NB4 (cell line): ENCODE measurements around the gene NXPH1.

Experiments used
- DNase-seq: peaks from one replicate; pipeline ENCODE4 v3.0.0; 2010; ENCODE audit warnings: low read depth
- H3K4me3 ChIP-seq: one replicate; pipeline ENCODE4 v1.5.1; 2011; ENCODE audit warnings: mild to moderate bottlenecking, low read depth, low read length, moderate library complexity
- MYC ChIP-seq: IDR thresholded peaks from 2 replicates; pipeline ENCODE4 v1.6.1; 2011; ENCODE audit warnings: low read depth, low read length
- POLR2A ChIP-seq: IDR thresholded peaks from 2 replicates; pipeline ENCODE4 v1.6.1; 2011; ENCODE audit warnings: mild to moderate bottlenecking; ENCODE audit not compliant: insufficient read length; ENCODE audit errors: extremely low read depth
- TF ChIP-seq, protein P1 (sequence below): IDR thresholded peaks from one replicate; pipeline ENCODE4 v1.5.1; 2012; ENCODE audit warnings: low read depth, low read length
- TF ChIP-seq, protein P2 (sequence below): IDR thresholded peaks from 2 replicates; pipeline ENCODE4 v1.6.1; 2011; ENCODE audit warnings: low read depth, low read length

The NXPH1 gene

GRCh38 chr7:8613191-8613590 is 179.8 kb downstream of the NXPH1 start:
- TF ChIP-seq, protein P1, sequence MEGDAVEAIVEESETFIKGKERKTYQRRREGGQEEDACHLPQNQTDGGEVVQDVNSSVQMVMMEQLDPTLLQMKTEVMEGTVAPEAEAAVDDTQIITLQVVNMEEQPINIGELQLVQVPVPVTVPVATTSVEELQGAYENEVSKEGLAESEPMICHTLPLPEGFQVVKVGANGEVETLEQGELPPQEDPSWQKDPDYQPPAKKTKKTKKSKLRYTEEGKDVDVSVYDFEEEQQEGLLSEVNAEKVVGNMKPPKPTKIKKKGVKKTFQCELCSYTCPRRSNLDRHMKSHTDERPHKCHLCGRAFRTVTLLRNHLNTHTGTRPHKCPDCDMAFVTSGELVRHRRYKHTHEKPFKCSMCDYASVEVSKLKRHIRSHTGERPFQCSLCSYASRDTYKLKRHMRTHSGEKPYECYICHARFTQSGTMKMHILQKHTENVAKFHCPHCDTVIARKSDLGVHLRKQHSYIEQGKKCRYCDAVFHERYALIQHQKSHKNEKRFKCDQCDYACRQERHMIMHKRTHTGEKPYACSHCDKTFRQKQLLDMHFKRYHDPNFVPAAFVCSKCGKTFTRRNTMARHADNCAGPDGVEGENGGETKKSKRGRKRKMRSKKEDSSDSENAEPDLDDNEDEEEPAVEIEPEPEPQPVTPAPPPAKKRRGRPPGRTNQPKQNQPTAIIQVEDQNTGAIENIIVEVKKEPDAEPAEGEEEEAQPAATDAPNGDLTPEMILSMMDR, result no peak
- TF ChIP-seq, protein P2, sequence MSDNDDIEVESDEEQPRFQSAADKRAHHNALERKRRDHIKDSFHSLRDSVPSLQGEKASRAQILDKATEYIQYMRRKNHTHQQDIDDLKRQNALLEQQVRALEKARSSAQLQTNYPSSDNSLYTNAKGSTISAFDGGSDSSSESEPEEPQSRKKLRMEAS, result no peak
- no peak for TF ChIP-seq MYC
- TF ChIP-seq POLR2A, result no peak
- no peak for DNase-seq
- H3K4me3 ChIP-seq, result no peak overlapping the region

GRCh38 chr7:8615019-8615418 is 181.6 kb downstream of the NXPH1 start:
- H3K4me3 ChIP-seq, result no peak overlapping the region
- DNase-seq, result no peak
- TF ChIP-seq, protein P2, result no peak
- TF ChIP-seq, protein P1, result no peak
- TF ChIP-seq POLR2A, result no peak
- no peak for TF ChIP-seq MYC

DNA sequence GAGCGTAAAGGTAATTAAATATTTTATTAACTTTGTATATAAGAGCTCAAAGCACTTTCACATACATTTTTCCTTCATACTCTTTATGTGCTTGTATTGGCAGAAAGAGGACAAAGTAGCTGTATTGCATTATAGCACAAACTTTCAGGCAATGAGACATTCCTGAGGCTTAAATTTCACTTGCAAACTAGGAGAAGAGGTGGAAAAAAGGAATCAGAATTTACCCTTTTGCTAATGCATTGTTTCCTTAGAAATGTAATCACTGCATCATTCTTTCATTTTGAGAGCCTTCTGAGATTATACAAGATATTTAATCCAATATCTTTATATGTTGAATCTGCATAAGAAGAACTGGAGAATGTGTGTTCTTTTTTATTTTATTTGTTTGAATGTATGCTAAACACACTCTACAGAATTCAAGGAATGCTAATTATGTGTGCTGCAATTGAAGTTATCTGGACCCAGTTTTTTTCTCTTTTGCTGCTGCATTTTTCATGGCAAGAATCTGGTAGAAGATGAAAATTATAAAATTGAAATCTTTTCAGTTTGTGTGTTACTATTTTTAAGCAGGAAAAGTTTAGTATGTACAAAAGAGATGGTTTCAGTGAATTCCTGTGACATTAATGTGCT is 185.1 kb downstream of the NXPH1 start:
- TF ChIP-seq, protein P2, result no peak
- no peak for TF ChIP-seq POLR2A
- TF ChIP-seq, protein P1, result no peak
- no peak for TF ChIP-seq MYC
- no peak overlapping the region for H3K4me3 ChIP-seq
- no peak for DNase-seq

GRCh38 chr7:8620169-8620568 is 186.8 kb downstream of the NXPH1 start:
- TF ChIP-seq POLR2A, result no peak
- TF ChIP-seq, protein P2, result no peak
- TF ChIP-seq, protein P1, result no peak
- no peak for TF ChIP-seq MYC
- no peak overlapping the region for H3K4me3 ChIP-seq
- DNase-seq, result no peak

DNA sequence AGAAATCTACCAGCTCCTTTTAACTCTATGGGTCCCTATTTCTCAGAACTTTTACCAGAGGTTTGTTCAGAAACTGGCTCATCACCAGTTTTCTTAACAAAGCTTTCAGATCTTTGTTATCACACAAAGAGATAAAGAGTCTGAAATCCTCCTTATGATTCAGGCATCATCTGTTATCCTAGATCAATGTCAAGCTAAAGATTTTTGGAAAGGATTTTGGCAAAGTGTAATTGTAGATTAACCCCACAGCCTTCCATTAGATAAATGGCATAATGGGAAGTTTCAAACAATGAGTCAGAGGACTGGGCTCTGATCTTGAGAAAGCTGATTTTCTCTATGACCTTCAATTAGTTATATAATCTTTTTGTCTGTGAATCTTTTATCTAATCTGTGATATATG is 192.2 kb downstream of the NXPH1 start:
- no peak for DNase-seq
- H3K4me3 ChIP-seq, result no peak overlapping the region
- TF ChIP-seq, protein P1, result no peak
- TF ChIP-seq POLR2A (no peak), MYC (no peak)
- TF ChIP-seq, protein P2, result no peak
